ENCODE data around the gene CNTNAP5.

DNA sequence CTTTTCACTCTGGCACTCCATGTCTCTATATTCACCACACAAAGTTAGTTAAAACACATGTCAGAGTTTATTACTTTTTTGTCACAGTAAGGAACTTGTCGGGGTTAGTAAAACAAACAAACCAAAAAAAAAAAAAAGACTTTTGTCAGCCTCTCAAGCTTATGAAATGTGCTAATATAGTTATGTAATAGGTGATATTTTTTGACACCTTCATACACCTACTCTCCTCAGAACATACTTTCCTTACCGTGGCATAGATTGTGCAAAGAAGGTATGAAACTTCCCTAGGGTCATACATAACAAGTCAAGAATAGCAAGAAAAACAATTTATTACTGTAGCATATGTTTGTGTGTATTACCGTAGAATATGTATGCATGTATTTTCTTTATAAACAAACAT lies 633.3 kb downstream of the CNTNAP5 start:
- TF ChIP-seq ZNF274 (IDR thresholded peaks at IDR 0.05; ENCODE audit: low read depth, low read length) (no peak), YY1 (IDR thresholded peaks at IDR 0.05; ENCODE audit: insufficient read depth, insufficient read length) (no peak)
